ENCODE data around the gene CHTF18.

The CHTF18 gene

GRCh38 chr16:787321-787966 lies 976 bp upstream of the CHTF18 start:
- TF ChIP-seq, protein P1, sequence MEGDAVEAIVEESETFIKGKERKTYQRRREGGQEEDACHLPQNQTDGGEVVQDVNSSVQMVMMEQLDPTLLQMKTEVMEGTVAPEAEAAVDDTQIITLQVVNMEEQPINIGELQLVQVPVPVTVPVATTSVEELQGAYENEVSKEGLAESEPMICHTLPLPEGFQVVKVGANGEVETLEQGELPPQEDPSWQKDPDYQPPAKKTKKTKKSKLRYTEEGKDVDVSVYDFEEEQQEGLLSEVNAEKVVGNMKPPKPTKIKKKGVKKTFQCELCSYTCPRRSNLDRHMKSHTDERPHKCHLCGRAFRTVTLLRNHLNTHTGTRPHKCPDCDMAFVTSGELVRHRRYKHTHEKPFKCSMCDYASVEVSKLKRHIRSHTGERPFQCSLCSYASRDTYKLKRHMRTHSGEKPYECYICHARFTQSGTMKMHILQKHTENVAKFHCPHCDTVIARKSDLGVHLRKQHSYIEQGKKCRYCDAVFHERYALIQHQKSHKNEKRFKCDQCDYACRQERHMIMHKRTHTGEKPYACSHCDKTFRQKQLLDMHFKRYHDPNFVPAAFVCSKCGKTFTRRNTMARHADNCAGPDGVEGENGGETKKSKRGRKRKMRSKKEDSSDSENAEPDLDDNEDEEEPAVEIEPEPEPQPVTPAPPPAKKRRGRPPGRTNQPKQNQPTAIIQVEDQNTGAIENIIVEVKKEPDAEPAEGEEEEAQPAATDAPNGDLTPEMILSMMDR (IDR thresholded peaks at IDR 0.05), result no peak

GRCh38 chr16:787978-788398 lies 432 bp upstream of the CHTF18 start, which contains the start of gene RPUSD1:
RPUSD1 (minus strand) TSS chr16:788381; CDS start chr16:787737, 644 bp downstream.
- TF ChIP-seq, protein P1 (IDR thresholded peaks at IDR 0.05), result no peak

DNA sequence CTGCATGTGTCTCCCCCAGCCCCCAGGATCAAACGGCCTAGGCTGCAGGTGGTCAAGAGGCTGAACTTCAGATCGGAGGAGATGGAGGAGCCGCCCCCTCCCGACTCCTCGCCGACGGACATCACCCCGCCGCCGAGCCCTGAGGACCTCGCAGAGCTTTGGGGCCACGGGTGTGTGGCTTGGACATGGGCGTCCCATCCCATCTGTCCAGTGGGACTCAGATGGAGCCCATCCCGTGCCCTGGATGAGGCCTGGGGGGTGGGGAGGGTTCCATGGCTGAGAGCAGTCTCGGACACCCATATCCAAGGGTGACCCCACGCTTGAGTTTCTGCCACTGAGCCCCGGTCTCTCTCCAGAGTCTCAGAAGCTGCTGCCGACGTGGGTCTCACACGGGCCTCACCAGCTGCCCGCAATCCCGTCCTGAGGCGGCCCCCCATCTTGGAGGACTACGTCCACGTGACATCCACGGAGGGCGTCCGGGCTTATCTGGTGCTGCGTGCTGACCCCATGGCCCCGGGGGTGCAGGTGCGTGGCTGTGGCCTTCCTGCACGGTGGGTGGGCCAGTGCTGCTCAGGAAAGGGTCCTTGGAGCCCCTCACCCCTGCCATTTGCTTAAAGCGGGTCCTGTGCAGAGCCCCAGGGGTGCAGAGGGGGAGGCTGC lies 901 bp downstream of the CHTF18 start:
- TF ChIP-seq, protein P1 (IDR thresholded peaks at IDR 0.05), result no peak

DNA sequence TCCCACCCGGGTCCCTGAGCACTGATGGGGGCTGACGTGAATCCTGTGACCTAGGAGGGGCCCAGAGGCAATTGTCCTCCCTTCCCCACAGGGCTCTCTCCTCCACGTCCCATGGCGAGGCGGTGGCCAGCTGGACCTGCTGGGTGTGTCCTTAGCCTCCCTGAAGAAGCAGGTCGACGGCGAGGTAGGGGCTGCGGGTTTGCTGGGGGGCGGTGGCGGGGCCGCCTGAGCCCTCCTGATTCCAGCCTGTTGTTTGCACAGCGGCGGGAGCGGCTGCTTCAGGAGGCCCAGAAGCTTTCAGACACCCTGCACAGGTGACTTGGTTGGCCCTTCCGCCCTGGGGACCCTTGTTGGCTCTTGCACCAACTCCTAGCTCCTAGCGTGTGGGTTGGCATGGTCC lies 1.7 kb downstream of the CHTF18 start:
- TF ChIP-seq, protein P1 (IDR thresholded peaks at IDR 0.05), result no peak

- TF ChIP-seq, protein P1 (IDR thresholded peaks at IDR 0.05), result no peak
Measured at GRCh38 chr16:791131-791530, 2.7 kb downstream of the CHTF18 start.

DNA sequence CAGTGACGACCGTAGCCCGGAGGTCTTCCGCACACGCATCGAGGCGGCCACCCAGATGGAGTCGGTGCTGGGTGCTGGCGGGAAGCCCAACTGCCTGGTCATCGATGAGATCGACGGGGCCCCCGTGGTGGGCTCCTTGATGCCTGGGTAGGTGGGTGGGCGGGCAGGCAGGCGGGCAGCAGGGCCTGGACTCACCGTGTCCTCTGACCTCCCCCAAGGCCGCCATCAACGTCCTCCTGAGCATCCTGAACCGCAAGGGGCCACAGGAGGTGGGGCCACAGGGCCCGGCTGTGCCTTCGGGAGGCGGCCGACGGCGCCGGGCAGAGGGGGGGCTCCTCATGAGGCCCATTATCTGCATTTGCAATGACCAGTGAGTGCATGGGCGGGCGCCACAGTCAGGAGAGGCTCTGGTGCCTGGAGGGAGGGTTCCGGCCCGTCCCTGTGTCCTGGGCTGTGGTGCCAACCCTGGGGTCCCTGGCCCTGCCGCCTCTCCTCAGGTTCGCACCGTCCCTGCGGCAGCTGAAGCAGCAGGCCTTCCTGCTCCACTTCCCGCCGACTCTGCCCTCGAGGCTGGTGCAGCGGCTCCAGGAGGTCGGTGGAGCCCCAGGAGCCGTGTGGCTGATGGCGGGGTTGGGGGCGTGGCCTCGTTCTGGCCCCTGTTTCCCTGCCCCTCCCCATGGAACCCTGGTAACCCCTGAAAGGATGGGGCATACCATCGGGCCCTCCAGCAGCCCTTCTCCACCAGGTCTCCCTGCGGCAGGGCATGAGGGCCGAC lies 4.0 kb downstream of the CHTF18 start:
- TF ChIP-seq, protein P1 (IDR thresholded peaks at IDR 0.05), result no peak

- TF ChIP-seq, protein P1 (IDR thresholded peaks at IDR 0.05), result no peak
Measured at GRCh38 chr16:793414-793813, 5.0 kb downstream of the CHTF18 start.

Data from LNCAP (cell line).